ACHN (cell line): Measurements from ENCODE around the gene CDCA7L.
"Not testable (repeated sequence)": the region's sequence is repeated elsewhere in the genome, so short reads cannot be mapped to it uniquely, and the experiment has no call there.

Source experiments
- DNase-seq: peaks from one replicate; pipeline ENCODE4 v3.0.0-alpha.2; 2015
- in situ Hi-C: cut with HindIII; loops from 2 replicates; pipeline ENCODE4 v1.10.0; 2017; ENCODE audit warnings: low sequenced_read_pairs, low pct_ligation_motif_present, low pct_unique_long_range_greater_than_20kb

Gene CDCA7L

DNA sequence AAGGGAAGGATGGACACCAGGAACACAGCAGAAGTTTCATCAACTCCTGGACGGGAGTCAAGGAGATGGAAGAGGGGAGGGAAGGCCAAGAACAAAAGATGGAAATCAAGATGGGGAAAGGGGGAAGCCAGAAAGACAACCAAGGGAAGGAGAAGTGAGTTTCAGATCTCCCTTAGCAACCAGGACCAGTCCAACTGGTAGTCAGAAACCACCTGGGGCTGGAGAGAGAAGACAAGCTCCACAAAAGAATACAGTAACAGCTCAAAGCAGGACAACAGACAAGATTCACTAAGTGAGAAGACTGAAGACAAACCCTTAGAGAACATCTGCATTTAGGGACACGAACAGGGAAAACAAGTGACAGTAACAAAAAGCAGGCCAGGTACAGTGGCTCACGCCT, 30.6 kb downstream of the CDCA7L start:
- in situ Hi-C loops: no loop called here
- no peak for DNase-seq

DNA sequence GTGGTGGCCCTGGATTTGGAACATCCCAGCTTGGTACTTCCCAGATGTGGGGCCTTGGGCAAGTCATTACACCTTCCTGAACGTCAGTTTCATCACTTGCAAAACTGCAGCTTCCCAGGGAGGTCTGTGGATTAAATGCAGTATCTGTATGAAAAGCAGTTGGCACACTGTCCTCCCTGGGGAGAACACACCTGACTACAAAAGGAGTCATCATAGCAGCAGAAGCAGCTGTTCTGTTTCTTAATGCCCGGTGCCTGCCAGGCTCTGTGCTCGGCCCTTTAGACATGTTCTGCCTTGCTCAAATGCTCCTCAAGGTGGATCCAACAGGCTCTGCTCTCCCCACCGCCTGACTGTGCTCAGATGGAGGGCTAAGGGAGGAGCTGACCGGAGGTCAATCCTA, 31.0 kb downstream of the CDCA7L start:
- no peak for DNase-seq
- in situ Hi-C loops: no loop called here

DNA sequence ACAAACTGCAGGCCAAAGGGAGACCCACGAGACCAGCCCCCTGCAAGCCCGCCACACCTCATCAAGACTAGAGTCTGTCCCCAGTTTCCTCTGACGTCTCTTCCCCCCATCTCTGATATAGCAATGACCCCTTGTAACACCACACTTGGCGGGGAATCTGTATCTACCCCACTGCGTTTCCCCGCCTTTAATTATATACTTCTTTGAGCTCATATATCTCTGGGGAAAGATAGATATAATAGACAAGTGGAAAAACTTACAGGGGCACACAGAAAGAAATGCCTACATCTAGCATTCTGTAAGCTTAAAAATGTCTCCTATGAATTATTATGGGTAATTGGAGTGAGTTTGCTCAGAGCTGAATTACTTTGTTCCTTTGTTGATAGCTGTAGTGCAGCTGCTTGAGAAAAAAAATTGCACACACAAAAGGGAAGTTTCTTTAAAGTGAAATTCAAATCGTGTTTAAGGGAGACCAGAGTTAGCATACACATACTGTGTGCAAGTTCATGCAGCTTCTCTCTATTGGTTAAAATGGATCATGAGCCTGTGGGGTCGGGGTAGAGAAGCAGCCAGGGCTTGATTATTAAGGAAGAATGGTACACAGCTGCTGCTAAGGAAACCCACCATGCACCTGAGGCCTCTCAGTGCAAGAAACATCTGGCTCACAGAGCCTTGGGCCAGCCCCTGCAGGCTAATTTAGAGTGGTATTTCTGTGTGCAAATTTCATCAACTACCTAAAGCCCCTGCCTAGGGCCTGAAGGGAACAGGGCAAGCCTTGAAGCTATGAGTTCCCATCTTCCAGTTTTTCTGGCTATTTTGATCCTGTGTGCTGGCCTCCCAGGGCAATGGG, 32.5 kb downstream of the CDCA7L start:
- in situ Hi-C loops: no loop called here
- no peak for DNase-seq

DNA sequence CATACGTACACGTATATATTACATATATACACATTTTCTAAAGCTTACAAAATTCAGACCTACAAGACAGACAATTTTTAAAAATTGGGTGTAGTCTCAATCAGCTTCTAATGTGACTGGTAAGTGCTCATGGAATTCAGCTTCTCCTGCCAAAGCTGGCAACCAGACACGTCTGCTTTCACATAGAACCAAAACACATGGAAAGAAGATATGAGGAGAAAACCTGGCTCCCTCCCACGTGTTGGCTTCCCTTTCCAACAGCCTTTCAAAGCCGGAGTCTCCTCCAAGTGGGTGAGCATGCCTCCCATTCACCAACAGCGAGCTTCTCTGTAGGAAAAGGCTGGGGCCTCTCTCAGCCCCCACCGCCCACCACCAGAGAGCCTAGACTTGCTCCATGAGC, 33.4 kb downstream of the CDCA7L start:
- in situ Hi-C loops: no loop called here
- no peak for DNase-seq

DNA sequence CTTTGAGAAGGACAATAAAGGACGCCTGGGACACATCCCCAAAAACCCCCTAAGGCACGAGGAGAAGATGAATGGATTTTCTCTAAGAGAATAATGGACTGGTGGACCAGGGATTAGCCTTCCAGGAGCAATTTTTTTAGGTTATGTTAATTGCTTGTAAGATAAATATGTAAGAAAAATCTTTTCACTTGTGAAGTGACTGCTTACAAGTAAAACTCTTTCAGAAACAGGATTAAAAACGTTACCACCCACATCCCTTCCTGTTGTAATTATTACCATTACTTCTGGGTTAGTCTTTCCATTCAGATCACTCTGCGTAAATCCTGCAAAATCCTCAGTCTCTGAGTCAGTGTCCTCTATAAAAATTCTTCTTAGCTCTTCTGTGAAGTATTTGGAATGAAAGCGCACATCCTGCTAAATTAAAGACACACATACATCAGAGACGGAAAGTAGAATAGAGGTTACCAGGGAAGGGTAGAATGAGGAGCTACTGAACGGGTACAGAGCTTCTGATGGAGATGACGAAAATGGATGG, 34.3 kb downstream of the CDCA7L start:
- in situ Hi-C loops: no loop called here
- DNase-seq: no peak

DNA sequence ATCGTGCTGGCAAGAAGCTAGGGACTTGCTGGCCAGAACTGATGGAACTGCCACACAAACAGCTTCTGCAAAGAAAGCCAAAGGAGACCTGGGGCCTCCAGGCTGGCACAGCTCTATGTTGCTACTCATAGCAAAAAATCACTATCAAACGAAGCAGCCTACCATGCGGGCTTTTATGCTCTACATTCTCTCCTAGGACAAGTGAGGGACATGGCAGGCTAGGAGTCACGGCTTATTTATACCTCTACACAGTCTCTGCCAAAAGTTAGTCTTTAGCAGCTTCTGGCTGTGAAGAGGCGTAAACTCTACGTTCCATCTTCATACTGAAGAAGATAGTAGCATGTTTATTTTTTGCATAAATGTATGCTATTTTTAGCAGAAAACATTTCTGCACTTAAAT, 35.4 kb downstream of the CDCA7L start:
- in situ Hi-C loops: no loop called here
- no peak for DNase-seq

DNA sequence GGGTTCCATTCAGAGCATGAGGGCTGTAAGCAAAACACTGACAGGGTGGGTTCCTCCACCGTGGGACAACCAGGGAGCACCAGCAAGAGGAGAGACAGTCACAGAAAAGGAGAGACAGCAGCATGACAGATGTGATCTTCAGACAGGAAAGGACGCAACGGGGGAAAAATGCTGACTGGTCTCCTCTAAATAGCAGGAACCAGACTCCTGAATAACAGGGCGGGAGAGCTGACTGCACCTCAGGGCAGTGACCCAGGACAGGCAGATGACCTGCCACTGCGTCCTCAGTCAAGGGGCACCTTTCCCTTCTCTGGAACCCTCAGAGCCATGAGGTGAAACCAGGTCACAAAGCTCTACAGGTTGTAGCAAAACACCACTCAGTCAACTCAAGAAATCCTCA, 37.0 kb downstream of the CDCA7L start:
- in situ Hi-C loops: no loop called here

DNA sequence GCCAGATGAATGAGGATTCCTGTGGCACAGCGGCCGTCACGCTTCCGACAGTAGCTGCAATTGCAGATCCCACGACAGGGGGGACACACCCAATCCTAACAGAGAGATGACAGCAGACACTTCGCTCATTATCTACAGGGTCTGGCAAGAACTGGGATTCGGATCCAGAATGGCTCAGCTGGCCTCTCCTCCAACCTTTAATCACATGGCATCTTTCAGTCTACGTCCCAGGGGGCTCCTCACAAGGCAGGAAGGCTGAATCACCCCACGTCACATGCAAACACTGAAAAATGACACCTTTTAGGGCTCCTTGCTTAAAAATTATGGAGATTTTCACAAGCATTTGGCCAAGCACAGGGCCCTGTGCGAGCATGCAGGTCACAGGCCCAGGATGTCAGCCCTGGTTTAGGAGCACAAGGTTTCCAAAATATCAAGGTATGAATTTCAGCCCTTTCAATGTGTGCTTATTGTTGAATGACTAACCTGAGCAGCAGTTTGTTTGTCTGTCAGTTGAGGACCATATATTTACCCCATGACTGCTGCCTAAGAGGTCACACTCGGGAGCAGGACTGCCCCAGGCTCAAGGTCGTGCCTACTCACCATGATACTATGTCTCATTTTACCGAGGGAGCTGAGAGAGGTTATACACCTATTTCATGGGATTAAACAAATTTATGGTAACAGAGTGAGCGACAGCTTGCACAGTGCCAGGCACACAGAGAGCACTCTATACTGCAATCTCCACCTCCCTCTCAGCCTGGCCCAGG, 42.5 kb downstream of the CDCA7L start:
- DNase-seq: no peak
- in situ Hi-C loops: no loop called here

More for the DNA sequence above, 37.0 kb downstream of the CDCA7L start:
- no peak for DNase-seq

DNA sequence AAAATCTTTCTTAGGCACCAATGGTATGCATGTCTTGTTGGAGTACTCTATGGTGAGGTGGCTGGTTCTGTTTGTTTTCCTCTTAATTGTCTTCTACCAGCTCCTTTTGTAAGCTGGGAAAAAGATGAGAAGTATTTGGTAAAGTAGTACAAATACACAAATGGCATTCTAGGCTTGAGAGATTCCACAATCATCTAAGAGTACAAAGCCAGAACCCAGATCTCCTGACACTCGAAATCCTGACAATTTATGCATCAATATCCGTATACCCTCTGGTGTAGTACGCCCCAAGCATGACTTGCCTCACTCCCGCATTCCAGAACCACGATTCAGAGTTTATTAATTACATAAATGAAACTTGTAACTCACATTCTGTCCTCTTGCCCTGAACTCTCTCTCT, 43.5 kb downstream of the CDCA7L start:
- no peak for DNase-seq
- in situ Hi-C loops: no loop called here

DNA sequence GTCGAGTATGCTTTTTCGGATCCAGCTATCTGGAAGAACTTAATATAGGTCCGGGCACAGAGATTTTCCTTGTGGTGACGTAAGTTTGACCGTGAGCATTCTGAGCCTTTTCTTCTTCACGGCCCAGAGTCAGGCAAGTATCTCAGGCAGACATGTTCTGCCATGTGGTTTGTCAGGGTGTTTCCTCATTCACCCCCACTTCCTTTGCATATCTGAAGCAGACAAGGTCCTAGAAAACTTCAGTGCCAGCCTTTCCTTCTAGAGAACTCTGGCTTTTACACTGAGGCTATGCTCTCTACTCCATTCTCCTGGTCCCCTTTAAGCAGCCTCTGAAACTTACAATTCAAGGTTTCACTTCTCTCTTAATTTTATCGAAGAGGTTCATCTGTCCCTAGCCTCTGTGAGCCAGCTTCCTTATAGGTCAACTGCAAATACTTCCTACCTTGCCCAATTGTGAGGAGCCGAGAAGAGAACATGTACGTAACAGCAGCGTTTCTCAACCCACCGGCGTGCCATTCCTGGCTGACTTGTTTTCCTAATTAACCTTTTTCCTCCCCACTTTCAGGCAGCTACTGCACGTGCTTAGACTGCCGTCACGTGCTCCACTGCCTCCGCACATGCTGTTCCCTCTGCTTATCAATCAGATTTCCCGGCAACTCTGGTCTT, 47.3 kb downstream of the CDCA7L start:
- no peak for DNase-seq
- in situ Hi-C loops: no loop called here

DNA sequence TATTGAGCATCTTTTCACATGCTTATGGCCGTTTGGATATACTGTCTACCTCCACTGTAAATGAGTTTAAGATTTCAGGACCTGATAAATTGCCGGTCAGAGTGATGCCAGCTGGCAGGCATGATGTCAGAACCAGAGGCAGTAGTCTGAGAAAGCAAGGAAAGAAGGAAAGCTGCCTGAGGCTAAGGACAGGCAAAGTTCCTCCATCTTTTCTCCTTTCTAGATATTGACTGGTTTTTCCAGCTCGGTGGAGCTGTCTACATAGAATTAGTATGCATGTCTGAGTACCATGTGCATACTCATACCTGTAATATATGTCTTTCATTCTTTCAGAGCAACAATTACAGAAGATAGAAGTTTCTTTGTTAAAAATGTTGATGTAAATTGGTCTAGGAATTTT, 52.3 kb downstream of the CDCA7L start:
- no peak for DNase-seq
- in situ Hi-C loops: no loop called here

DNA sequence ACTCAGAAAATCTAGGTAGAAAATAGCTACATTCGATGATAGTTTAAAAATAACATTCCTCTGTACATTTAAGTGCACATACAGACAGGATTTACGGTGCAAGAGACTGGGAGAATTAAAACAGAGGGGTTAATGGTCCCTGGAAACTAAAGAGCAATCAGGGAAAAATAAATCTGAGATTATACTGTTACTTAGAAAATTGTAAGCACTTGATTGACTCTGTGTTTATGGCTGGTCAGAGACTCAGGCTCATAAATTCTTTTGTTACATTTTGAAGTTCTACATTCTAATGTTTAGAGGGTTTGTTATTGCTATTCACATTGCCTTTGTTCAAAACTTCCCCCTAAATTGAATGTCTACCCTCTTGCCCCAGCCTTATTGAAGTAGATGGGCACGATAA, 54.4 kb downstream of the CDCA7L start:
- in situ Hi-C loops: no loop called here
- no peak for DNase-seq

DNA sequence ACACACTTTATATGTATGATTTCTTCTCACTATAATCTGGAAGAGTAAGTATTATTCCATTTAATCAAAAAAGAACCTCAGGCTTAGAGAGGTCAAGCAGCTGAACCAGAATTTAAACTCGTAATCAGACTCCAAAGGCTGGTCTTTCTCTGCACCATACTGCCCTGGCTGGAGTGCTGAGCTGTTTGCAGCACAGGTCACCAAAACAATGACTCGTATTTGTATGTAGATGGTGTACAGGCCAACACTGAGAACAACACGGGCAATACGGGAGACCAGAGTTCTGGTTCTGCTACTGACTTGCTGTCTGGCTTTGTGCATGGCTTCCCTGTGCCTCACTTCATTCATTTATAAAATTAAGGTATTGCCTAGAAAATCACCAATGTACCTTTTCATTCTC, 57.9 kb downstream of the CDCA7L start:
- in situ Hi-C loops: no loop called here
- no peak for DNase-seq

DNA sequence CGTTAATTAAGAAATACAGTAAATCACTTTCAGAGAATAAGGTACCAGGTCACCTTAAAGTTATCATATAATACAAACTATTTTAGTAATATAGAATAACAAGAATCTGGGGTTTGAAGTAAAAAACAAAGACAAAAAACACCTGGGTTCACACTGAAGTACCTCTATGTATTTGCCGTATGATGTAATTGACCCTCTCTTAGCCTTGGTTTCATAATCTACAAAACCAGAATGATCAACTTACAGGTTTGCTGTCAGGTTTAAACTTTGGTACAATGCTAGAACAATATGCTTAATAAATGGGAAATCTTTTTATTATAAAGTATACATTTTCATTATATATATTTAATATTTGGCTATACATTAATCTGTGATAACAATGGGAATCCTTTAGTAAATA, 58.3 kb downstream of the CDCA7L start:
- in situ Hi-C loops: no loop called here
- DNase-seq: no peak

DNA sequence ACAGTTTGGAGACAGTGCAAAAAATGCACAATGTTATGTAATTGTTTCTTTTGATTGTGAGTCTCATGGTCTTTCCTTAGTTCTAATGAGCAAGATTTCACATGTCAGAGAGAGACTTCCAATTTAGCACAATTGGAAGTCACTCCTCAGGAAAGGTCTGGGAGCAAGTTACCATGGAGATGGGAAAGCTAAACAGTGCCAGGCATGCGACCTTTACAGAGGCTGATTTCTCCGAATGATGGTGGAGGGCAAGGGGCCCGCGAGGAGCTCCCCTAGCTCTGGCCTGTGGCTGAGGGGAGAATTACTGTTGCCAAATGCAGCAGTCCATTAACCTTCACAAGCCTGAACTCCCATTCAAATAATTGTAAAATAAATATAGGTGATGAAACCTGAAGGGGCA, 59.3 kb downstream of the CDCA7L start:
- DNase-seq: no peak
- in situ Hi-C loops: no loop called here

DNA sequence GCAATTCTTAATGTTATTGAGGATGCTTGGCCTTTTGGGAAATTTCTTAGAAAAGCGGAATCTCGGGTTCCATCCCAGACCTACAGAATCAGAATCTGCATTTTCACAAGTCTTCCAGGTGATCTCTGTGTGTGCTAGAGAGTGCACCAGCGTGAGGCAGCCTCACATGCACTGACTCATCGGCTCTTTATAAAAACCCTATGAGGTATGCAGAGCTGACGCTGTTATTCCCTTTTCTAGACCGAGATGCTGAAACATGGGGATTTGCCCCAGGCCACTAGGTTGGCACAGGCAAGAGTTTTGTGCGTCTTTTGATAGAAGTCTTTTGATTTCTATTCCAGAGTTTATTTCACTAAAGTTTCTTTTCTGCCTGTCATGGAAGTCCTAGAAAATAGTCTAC, 61.2 kb downstream of the CDCA7L start:
- no peak for DNase-seq
- in situ Hi-C loops: no loop called here

DNA sequence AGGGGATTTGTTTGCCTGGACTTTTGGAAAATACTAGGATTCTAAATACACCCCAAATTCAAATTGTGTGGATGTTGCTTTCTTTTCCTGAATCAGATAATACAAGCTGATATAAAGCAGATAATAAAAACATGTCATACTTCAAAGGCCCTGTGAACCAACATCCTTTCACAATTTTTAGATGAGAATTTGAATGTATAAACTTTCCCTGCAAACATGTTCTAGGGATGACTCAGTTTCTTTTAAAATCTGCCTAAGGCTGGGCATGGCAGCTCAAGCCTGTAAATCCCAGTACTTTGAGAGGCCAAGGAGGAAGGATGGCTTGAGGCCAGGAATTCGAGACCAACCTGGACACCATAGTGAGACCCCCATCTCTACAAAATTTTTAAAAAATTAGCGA, 62.2 kb downstream of the CDCA7L start:
- in situ Hi-C loops, DNase-seq: not testable (repeated sequence)

DNA sequence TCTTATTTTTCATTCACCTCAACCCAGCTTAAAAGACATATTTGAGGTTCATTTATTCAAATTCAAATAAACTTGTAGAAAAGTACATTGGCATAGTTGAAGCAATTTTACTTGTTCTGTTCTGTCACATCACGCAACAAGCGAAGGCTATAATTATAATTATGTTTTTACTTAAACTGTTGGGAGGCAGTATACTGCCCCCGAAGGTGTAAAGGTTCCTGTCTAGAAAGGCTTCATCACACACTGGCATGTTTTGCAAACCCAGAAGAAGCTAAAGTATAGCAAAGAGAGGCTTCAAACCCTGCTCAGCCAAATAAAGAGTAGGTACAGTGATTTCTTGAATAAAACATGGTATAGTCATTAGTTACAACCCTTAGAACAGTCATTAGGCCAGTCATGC, 62.6 kb downstream of the CDCA7L start:
- in situ Hi-C loops: no loop called here

DNA sequence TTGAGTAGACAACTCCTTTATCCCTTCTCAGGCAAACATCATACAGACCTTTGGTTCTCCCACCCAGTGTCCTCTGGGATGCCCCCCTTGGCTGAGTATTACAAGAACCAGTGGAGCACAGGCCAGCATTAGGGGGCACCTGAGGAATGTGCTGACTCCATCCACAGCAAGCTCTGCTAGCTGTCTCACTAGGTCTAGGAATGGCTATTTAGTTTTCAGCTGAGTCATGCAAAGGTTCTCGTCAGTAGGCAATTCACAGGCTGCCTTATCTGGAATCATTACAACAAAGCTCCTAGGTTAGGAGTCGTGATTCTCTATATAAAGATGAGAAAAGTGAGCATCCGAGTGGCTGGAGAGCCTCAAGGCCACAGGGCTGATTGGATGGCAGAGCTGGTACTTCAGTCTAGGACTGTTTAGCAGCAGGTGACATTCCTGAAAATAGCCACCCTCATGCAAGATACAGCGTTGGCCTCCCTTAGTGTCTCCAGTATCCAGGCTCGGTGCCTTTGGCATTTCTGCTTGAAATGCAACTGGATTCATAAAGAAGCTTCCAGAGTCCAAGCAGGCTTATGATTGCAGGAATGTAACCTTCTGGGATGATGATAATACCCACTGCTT, 75.8 kb downstream of the CDCA7L start:
- DNase-seq: no peak
- in situ Hi-C loops: no loop called here

More for the DNA sequence above, 62.6 kb downstream of the CDCA7L start:
- no peak for DNase-seq
